Right lobe of liver (tissue), 4 donors: ENCODE measurements around the gene LUZP2.

Source experiments
- CTCF ChIP-seq, 4 donors: fragments of 200-600 bp in 3 of 4; fragments of 450-650 bp in 1 of 4; IDR thresholded peaks; one replicate each; pipeline versions ENCODE4 v1.5.1 to v1.8.0; 2016 to 2022; ENCODE audit warnings: antibody characterized with exemption in 4 of 4, mild to moderate bottlenecking in 2 of 4
- POLR2A ChIP-seq: fragments of 450-650 bp; IDR thresholded peaks from one replicate; pipeline ENCODE4 v1.6.1; 2017; ENCODE audit warnings: antibody characterized with exemption, mild to moderate bottlenecking
- donor health status: DM: no; HTN: no; CAD: no.
- donor health status: DM: no; HTN: no; CAD: no.
- donor health status: DM: no; HTN: yes; CAD: no.

GRCh38 chr11:24903555-24903954, 406.7 kb downstream of the LUZP2 start:
- TF ChIP-seq CTCF (IDR thresholded peaks at IDR 0.05) (no peak), POLR2A (no peak)
